NB4 (cell line): ENCODE results near the gene CDK14.

Source experiments
- CTCF ChIP-seq: IDR thresholded peaks from one replicate; pipeline ENCODE4 v1.5.1; 2012; ENCODE audit warnings: low read depth, low read length
- MAX ChIP-seq: IDR thresholded peaks from 2 replicates; pipeline ENCODE4 v1.6.1; 2011; ENCODE audit warnings: low read depth, low read length
- POLR2A ChIP-seq: IDR thresholded peaks from 2 replicates; pipeline ENCODE4 v1.6.1; 2011; ENCODE audit warnings: mild to moderate bottlenecking; ENCODE audit not compliant: insufficient read length; ENCODE audit errors: extremely low read depth

- TF ChIP-seq CTCF (no peak), MAX (no peak), POLR2A (no peak)
Measured at GRCh38 chr7:90749262-90749661, 153.1 kb downstream of the CDK14 start.
